Jurkat, Clone E6-1 (cell line): ENCODE data around the gene DHRS4L2.
A peak's percentile ranks its signal among the peaks of the same experiment; 100 is the strongest.
"Not testable (repeated sequence)": the region's sequence is repeated elsewhere in the genome, so short reads cannot be mapped to it uniquely, and the experiment has no call there.

Experiments
- DNase-seq: peaks from one replicate; pipeline ENCODE4 v3.0.0-alpha.2; 2011; ENCODE audit warnings: low read depth, low spot score
- H3K4me3 ChIP-seq: 2 replicates; pipeline ENCODE4 v1.5.1; 2011; ENCODE audit warnings: mild to moderate bottlenecking, low read length, control low read depth, moderate library complexity

The DHRS4L2 gene

DNA sequence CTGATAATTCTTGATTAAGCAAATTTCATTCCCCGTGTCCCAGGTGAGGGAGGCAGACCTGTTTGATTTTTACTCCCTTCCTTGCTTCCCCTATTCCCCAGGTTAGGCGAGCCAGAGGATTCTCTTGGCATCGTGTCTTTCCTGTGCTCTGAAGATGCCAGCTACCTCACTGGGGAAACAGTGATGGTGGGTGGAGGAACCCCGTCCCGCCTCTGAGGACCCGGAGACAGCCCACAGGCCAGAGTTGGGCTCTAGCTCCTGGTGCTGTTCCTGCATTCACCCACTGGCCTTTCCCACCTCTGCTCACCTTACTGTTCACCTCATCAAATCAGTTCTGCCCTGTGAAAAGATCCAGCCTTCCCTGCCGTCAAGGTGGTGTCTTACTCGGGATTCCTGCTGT lies 62.0 kb downstream of the DHRS4L2 start:
- not testable (repeated sequence) for DNase-seq, H3K4me3 ChIP-seq

DNA sequence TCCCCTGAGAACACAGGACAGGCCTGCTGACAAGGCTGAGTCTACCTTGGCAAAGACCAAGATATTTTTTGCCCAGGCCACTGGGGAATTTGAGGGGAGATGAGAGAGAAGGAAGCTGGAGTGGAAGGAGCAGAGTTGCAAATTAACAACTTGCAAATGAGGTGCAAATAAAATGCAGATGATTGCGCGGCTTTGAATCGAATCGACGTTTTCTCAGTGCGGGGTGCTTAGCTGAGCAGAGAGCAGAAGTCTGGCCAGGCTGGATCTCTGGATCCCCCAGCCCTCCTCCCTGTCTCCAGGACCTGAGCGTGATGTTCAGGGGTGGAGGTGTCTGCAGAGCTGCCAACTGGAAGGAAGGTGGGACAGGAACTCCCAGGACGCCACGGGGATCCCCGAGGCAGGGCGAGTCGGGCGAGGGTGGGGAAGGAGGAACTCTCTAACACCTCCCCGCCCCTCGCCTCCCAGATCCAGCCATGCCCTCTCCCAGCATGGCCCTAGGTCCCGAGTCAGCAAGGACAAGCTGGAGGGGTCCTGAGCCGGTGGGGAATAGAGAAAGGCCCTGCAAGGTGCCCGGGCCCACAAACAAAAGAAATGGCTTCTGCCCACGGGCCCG lies 62.6 kb downstream of the DHRS4L2 start:
- DNase-seq, result no peak
- peak overlapping the region; percentile 66 for H3K4me3 ChIP-seq

DNA sequence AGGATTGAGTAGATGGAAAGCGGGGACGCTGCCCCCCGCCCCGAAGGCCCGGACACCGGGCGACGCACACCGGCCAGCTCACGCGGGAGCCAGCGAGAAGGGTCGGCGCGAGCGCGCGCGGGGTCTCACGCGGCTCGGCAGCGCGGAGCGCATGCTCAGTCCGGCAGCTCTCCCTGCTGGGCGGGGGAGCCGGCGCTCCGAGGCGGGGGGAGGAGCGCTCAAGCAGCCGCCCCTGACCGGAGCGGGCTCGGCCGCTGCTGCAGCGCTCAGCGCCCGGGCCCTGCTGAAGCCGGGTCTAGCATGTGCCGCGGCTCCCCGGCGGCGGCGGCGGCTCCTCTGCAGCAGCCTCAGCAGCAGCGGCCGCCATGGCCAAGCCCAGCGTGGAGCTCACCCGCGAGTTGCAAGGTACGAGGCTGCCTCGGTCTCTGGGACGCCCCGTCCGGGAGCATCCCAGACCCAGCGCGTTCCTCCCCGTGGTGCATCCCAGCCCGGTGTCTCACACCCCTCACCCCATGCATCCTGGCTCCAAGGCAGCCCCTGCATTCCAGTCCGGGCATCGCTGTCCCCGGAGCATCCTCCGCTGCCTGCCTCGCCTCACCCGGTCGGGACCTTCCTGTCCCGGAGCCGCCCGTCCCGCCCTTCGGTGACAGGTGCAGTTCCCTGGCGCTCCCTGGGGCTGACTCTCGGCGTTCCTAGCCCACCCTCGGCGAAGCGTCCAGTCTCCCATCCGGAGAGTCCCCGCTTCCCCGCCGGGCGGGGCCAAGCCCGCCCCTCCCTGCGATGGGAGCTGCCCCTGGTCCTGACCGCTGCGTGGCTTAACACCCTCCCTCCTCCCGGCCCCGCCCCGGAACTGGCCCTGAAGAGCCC lies 63.3 kb downstream of the DHRS4L2 start, which contains the start of gene CARMIL3:
TSS of gene CARMIL3 (plus strand) at position 221 of the 867 bp plus-strand sequence. CDS start at position 366, 145 bp downstream.
- no peak for DNase-seq
- peak within 1 kb of the TSS; percentile 66 for H3K4me3 ChIP-seq

DNA sequence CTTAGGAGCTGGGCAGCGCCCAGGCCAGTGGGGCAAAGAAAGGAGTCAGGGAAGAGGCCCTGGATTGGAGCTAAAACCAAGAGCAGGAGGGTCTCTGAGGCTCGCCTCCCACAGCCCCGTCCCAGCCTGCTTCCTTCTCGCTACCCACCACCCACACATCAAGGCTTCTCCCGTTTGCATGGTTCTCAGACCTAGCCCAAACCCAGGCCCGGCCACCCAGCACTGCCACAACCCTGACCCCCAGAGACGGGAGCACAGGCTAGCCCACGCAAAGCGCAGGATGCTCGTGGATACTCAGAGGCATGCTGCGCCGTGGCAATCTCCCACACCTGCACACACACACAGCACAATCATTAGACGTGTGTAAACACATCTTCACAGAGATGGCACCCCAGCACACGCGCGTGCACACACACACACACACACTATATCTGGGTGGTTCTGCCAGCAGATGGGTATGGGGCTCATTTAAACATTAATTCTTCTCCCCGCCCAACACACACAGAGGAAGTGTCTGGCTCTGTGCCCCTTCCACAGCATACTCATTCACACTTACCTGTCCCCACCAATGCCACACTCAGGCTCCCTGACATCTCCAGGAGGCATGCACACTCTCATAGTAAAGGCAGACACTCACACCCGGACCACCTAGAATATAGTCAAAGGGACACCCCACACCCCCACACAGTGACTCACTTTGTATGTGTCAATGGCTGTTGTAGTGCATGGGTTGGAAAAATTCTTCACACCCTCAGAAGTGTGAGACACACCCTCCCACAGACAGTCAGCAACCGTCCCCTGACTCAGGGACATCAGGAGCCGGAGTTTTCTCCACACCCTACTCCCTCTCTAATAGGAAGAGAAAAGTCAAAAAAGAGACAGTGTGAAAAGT lies 64.2 kb downstream of the DHRS4L2 start:
- peak overlapping the region; percentile 66 for H3K4me3 ChIP-seq
- DNase-seq, result no peak

GRCh38 chr14:24053548-24054323 lies 65.0 kb downstream of the DHRS4L2 start:
- H3K4me3 ChIP-seq, result no peak overlapping the region
- DNase-seq, result no peak

- no peak overlapping the region for H3K4me3 ChIP-seq
- no peak for DNase-seq
These were observed 65.6 kb downstream of the DHRS4L2 start for GRCh38 chr14:24054324-24054641.

- no peak overlapping the region for H3K4me3 ChIP-seq
- DNase-seq, result no peak
These were observed 65.9 kb downstream of the DHRS4L2 start for GRCh38 chr14:24054646-24055045.
